ENCODE measurements around the gene FRYL. TPM values are rescaled to one million over a fixed set of nuclear protein-coding genes. Genes with fewer than 3 reads are reported as not detected.
"Not testable (repeated sequence)": the region's sequence is repeated elsewhere in the genome, so short reads cannot be mapped to it uniquely, and the experiment has no call there.

FRYL gene
- total RNA-seq, 1 donor from 2014 or later = 172 TPM

DNA sequence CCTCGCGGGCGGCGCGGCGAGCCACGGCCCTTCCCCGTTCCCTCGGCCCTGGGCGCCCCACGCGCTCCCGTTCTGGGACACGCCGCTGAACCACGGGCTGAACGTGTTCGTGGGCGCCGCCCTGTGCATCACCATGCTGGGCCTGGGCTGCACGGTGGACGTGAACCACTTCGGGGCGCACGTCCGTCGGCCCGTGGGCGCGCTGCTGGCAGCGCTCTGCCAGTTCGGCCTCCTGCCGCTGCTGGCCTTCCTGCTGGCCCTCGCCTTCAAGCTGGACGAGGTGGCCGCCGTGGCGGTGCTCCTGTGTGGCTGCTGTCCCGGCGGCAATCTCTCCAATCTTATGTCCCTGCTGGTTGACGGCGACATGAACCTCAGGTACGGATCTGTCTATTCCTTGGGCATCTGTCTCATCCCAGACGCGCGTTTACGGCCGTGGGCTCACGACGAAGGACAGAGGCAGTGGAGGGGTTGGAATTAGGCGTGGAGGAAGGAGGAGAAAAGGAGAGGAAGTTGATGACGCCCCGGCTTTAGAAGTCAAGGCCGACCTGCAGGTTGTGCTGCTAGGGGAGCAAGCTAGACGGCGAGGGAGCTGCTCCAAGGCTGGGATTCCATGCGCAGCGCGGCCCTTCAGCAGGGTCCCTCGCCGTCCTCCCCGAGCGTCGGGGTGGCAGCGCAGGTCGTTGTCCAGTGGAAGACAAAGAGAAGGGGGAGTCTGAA lies 296.1 kb downstream of the FRYL start:
- DNase-seq (ENCODE audit: low spot score) = no peak
- no peak for ATAC-seq
- intact Hi-C loops (cut with DNase I) = no loop called here

DNA sequence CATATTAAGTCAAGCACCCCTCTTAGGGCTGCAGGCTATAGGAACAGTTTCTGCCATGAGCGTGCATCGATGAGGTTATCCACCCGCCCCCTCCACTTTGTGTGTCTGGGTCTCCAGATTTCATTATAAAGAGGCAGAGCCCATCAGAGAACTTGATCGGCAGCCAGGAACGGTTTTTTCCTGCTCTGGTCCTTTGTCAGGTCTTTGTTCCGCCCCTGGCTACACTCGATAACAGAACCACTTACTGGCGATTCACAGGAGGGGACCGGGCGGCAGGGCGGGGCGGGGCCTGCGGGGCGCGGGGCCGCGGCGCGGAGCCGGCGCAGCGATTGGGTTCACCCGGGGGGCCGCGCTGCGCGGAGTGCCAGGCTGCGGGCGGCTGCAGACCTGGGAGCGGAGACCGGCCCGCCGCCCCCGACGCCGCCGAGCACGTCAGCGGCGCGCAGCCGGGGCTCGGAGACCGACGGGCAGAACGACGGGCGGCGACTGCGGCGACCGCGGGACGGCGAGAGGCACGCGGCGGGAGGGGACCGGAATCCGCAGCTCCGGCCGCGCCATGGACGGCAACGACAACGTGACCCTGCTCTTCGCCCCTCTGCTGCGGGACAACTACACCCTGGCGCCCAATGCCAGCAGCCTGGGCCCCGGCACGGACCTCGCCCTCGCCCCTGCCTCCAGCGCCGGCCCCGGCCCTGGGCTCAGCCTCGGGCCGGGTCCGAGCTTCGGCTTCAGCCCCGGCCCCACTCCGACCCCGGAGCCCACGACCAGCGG lies 296.9 kb downstream of the FRYL start, which contains the start of gene SLC10A4:
TSS of gene SLC10A4 (plus strand) at position 338 of the 771 bp plus-strand sequence. CDS start at position 557, 219 bp downstream.
- intact Hi-C loops (cut with DNase I) = no loop called here
- DNase-seq (ENCODE audit: low spot score) = no peak
- ATAC-seq = no peak

DNA sequence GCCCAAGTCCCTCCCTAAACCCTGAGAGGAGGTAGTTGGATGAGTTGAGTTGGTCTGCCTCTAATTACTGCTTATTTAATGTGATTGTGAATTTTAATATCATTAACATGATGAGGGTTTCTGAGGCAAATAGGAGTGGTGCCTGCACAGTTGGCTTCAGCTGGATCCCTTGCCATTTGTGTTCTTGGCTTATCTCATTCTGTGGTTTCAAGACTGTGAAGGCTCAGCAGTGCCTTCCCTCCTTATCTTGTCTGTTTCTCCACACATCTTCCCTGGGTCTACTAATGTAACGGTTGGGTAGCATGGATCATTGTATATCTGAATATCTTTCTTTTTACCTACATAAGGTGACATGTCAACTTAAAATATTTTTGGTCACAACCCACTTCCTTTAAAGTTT lies 298.5 kb downstream of the FRYL start:
- no peak for ATAC-seq
- intact Hi-C loops (cut with DNase I) = no loop called here
- DNase-seq (ENCODE audit: low spot score) = no peak

DNA sequence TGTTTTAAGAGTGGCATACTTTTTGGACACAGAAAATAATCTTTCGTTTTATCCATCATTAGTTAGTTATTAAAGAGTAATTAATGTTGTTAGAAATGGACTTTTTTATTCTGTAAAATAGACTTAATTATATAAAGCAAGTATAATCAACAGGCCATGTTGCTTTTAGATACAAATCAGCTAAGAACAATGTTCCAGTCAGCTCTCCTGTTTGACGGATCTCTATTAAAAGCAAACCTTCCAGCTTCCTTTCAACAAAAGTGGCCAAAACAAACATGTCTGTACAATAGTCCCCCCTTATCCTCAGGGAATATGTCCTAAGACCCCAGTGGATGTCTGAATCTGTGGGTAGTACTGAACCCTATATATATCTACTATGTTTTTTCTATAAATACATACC lies 301.8 kb downstream of the FRYL start:
- ATAC-seq (no peak), DNase-seq (ENCODE audit: low spot score) (no peak)
- intact Hi-C loops (cut with DNase I) = no loop called here

DNA sequence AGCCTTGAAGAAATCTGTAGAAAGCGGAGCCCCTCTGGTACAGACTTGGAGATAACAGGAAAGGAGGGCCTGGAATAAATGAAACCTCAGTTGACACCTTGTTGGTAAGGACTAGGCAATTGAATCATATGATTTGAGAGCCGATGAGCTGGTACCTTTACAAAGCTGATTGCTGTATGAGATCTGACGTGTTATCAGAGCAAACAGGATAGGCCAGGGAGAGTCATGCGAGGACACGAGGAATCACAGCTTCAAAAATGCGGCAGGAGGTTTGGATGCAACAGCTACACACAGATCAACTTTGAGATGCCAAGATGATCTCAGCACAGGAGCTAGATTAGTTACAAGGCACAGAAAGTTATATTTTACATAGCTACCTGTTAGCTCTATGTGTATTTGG lies 304.3 kb downstream of the FRYL start:
- ATAC-seq (no peak), DNase-seq (ENCODE audit: low spot score) (no peak)
- intact Hi-C loops (cut with DNase I) = no loop called here

DNA sequence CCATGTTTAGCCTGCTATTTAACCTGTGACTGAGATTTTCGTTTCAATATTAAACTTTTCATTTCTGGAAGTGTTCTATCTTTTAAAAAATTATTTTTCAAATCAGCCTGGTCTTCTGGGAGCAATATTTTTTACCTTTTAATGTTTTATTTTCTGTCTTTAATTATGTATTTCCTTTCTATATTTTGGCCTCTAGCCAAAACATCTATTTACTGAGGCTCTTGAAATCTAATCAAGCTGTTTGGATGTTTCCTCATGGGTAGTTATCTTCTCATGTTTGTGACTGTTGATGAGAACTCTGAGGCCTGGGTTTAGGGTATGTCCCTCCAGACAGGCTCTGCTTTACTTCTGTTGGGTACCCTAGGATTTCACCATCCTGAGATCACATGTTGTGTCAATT lies 307.3 kb downstream of the FRYL start:
- DNase-seq (ENCODE audit: low spot score) = no peak
- intact Hi-C loops (cut with DNase I) = no loop called here
- no peak for ATAC-seq

DNA sequence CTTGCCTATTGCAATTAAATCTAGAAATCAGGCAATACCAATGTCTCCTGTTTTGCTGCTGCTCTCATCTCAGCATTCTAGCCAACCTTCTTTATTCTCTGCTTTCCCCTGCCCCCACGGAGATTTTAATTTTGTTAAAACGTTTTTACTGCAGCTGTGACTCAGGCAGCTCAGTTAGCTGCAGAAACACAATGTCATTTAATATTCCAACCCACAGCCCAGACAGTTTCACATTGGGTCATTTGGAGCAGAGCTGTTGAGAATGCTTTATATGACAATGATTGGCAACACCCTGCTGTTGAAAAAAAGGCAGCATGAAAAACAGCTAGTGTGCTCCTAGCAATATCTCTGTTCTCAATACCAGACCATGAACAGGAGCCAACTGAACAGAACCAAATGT lies 309.5 kb downstream of the FRYL start:
- ATAC-seq (no peak), DNase-seq (ENCODE audit: low spot score) (no peak)
- intact Hi-C loops (cut with DNase I) = no loop called here

DNA sequence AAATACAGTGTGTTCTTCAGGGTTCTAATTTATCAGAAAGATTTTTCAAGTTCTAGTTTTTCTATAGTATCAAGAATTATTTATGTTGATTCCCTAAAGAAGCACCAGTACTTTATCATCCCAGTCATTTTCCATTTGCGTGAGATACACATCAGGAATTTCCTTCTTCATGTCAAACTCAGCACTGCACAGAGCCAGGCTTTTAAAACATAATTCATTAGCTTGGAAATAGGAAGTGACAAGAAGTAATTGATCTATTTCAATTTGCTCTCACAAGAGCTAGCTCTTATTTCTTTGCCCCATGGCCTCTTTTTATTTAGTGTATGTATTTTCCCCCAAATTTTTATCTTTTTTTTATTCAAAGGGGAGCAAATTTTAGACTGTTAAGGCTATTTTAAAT lies 309.9 kb downstream of the FRYL start:
- no peak for DNase-seq (ENCODE audit: low spot score)
- intact Hi-C loops (cut with DNase I) = no loop called here
- no peak for ATAC-seq

DNA sequence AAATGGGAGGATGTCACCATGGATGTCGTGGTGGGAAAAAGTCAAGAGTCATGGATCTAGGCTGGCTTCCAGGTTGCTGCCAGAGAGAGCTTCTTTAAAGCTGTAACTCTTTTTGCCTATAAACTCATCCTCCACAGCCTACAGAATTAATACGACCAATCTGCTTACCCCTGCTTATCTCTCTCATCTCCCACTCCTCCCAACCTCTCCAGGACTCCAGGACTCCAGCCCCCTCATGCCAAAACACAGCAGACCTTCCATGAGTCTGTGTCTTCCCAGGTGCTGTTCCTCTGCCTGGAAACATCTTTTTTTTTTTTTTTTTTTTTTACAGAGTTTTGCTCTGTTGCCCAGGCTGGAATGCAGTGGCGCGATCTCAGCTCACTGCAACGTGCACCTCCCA lies 312.2 kb downstream of the FRYL start:
- ATAC-seq (no peak), DNase-seq (ENCODE audit: low spot score) (no peak)
- intact Hi-C loops (cut with DNase I) = no loop called here

DNA sequence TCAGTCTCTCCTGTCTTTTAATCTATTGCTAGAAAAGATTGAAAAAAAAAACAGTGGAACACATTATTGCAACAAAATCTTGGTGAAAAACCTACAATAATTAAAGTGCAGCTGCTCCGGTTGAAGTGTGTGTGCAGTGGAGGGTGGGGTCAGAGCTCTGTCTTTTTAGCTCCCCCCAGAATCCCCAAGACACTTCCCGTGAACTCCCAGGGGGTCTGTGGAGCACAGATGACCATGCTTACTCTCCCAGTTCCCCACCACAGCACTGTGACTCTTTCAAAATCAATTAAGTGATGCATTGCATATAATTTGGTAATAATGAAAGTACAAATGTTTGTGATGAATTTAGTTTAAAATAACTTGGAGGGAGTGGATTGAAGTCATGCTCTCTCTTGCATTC lies 312.6 kb downstream of the FRYL start:
- intact Hi-C loops (cut with DNase I) = no loop called here
- no peak for ATAC-seq
- no peak for DNase-seq (ENCODE audit: low spot score)

DNA sequence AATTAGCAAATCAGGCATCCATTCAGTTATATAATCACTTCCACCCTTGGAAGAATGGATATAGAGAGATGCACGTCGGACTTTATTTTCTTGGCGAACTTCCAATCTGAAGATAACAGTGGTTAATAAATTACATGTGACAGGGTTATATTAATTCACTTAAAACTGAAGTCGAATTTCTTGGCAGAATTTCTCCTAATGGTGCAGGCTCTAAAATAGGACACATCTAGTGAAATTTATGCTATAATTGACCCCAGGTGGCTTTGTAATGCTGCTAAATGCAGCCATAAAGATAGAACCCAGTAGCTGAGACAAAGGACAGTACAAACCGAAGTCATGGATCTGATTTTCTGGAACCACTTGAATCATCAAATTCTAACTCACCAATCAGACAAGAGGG lies 317.7 kb downstream of the FRYL start:
- intact Hi-C loops (cut with DNase I) = no loop called here
- DNase-seq (ENCODE audit: low spot score) (no peak), ATAC-seq (no peak)

DNA sequence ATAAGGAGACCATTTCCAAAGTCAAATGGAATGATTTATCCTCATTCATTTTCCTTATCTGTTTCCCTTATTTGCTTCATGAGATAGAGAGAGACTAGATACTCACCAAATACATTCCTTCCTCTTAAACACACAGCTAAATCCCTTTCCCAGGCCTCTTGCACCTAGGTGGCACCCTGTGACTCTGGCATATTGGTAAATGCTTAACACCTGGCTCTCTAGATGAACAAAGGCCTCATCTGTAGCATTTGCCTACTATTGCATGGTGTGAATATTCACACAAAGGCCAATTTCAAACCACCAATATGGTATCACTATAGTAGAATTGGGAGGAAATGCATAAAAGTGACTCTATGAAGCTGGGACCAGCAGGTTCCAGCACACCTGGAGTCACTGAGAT lies 319.1 kb downstream of the FRYL start:
- DNase-seq (ENCODE audit: low spot score) (no peak), ATAC-seq (no peak)
- intact Hi-C loops (cut with DNase I) = no loop called here

DNA sequence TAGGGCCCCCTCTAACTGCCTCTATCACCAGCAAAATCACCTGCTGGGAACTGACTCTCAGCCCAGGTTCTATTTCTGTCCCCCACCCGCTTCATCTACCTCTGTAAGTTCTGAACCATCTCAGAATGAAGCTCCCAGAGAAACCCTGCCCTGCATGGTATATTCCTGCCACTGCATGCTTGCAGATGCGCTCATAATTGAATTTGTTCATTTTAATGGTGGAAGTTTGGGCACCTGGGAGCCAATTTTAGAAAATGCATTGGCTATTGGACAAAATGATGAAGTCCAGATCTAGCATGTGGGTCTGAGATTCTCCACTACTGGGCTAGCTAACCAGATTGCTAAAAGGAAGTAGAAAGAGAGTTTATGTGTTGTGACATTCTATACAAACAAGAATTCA lies 325.5 kb downstream of the FRYL start:
- DNase-seq (ENCODE audit: low spot score) (no peak), ATAC-seq (no peak)
- intact Hi-C loops (cut with DNase I) = no loop called here

DNA sequence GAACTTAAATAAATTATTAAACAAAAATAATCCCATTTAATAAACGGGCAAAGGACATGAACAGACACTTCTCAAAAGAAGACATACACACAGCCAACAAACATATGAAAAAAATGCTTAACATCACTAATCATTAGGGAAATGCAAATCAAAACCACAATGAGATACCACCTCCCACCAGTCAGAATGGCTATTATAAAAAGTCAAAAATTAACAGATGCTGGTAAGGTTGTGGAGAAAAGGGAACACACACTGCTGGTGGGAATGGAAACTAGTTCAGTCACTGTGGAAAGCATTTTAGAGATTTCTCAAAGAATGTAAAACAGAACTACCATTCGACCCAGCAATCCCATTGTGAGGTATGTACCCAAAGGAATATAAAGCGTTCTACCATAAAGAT lies 328.4 kb downstream of the FRYL start:
- intact Hi-C loops (cut with DNase I); ATAC-seq; DNase-seq (ENCODE audit: low spot score): not testable (repeated sequence)

DNA sequence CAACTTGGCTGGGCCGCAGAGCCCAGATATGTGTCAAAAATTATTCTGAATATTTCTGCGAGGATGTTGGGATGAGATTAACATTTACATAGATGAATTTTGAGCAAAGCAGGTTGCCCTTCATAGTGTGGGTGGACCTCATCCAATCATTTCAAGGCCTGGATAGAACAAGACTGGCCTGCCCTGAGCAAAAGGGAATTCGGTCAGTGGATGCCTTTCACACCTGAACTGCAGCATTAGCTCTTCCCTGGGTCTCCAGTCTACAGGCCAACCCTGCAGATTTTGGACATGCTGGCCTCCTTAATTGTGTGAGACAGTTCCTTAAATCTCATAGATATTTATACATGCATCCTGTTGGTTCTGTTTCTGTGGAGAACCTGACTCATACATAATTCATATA lies 329.3 kb downstream of the FRYL start:
- intact Hi-C loops (cut with DNase I) = no loop called here
- DNase-seq (ENCODE audit: low spot score) = no peak
- no peak for ATAC-seq

DNA sequence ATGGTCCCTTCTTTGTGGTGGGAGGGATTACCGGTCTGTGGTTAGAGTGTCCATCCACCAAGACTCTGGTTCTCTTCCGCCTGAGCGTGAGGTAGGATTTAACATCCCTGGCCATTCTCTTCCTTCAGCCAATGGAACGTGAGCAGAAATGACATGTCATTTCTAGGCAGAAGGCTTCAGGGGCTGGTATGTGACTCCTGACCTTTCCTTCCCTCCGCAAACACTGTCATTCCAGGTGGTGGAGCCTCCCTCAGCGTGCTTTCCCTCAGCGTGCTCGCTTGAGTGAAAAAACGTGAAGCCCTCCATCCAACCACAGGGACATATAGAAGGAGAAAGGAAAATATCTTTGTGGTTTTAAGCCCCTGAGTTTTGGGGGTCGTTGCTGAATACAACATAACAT lies 330.9 kb downstream of the FRYL start:
- intact Hi-C loops (cut with DNase I) = no loop called here
- DNase-seq (ENCODE audit: low spot score) (no peak), ATAC-seq (no peak)

Other genes with a start within 250 kb of the FRYL start
- 114 TPM for gene OCIAD1, start 50.8 kb upstream of the FRYL start, total RNA-seq
- 9.3 TPM for gene OCIAD2, start 126.5 kb upstream of the FRYL start, total RNA-seq
- not detected for gene CWH43, start 206.0 kb upstream of the FRYL start, total RNA-seq

Measured in sciatic nerve (tissue), 2 donors.